Measurements from ENCODE around the gene IGSF6.

The IGSF6 gene

DNA sequence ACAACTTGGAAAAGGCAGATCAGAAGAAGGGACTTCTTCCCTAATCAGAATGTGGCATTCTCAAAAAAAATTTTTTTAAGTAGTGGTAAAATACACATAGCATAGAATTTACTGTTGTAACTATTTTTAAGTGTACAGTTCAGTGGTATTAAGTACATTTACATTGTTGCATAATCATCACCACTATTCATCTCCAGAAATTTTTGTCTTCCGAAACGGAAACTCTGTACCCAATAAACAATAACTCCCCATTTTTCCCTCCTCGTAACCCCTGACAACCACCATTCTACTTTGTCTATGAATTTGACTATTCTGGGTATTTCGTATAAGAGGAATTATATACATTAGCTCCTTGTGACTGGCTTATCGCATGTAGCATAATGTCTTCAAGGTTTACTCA lies 34.1 kb downstream of the IGSF6 start:
- TF ChIP-seq FOXP2 (optimal IDR thresholded peaks at IDR 0.05; ENCODE audit: borderline replicate concordance, extremely low read depth, extremely low read length, insufficient read depth) (no peak), TAF1 (IDR thresholded peaks at IDR 0.05; ENCODE audit: borderline replicate concordance, insufficient read depth, low read length) (no peak), SIN3A (IDR thresholded peaks at IDR 0.05; ENCODE audit: borderline replicate concordance, insufficient read depth, low read length) (no peak), POLR2AphosphoS5 (IDR thresholded peaks at IDR 0.05; ENCODE audit: low read depth, low read length) (no peak)

DNA sequence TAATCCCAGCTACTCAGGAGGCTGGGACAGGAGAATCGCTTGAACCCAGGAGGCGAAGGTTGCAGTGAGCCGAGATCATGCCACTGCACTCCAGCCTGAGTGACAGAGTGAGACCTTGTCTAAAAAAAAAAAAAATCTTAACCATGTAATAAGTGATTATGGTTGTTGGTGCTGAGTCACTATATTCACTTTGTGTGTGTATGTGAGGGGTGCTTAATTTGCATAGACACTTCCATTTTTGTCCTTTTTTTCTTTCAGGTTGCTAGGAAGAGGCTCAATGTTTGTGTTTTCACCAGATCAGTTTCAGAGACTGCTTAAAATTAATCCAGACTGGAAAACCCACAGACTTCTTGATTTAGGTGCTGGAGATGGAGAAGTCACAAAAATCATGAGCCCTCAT lies 34.8 kb downstream of the IGSF6 start:
- no peak for TF ChIP-seq TAF1 (IDR thresholded peaks at IDR 0.05; ENCODE audit: borderline replicate concordance, insufficient read depth, low read length)
- no peak for TF ChIP-seq SIN3A (IDR thresholded peaks at IDR 0.05; ENCODE audit: borderline replicate concordance, insufficient read depth, low read length)
- TF ChIP-seq FOXP2 (optimal IDR thresholded peaks at IDR 0.05; ENCODE audit: borderline replicate concordance, extremely low read depth, extremely low read length, insufficient read depth): no peak
- no peak for TF ChIP-seq POLR2AphosphoS5 (IDR thresholded peaks at IDR 0.05; ENCODE audit: low read depth, low read length)
- TF ChIP-seq, protein P1, sequence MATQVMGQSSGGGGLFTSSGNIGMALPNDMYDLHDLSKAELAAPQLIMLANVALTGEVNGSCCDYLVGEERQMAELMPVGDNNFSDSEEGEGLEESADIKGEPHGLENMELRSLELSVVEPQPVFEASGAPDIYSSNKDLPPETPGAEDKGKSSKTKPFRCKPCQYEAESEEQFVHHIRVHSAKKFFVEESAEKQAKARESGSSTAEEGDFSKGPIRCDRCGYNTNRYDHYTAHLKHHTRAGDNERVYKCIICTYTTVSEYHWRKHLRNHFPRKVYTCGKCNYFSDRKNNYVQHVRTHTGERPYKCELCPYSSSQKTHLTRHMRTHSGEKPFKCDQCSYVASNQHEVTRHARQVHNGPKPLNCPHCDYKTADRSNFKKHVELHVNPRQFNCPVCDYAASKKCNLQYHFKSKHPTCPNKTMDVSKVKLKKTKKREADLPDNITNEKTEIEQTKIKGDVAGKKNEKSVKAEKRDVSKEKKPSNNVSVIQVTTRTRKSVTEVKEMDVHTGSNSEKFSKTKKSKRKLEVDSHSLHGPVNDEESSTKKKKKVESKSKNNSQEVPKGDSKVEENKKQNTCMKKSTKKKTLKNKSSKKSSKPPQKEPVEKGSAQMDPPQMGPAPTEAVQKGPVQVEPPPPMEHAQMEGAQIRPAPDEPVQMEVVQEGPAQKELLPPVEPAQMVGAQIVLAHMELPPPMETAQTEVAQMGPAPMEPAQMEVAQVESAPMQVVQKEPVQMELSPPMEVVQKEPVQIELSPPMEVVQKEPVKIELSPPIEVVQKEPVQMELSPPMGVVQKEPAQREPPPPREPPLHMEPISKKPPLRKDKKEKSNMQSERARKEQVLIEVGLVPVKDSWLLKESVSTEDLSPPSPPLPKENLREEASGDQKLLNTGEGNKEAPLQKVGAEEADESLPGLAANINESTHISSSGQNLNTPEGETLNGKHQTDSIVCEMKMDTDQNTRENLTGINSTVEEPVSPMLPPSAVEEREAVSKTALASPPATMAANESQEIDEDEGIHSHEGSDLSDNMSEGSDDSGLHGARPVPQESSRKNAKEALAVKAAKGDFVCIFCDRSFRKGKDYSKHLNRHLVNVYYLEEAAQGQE (IDR thresholded peaks at IDR 0.05; ENCODE audit: insufficient read depth in 1 of 2, low read depth in 2 of 2, low read length in 2 of 2): no peak

DNA sequence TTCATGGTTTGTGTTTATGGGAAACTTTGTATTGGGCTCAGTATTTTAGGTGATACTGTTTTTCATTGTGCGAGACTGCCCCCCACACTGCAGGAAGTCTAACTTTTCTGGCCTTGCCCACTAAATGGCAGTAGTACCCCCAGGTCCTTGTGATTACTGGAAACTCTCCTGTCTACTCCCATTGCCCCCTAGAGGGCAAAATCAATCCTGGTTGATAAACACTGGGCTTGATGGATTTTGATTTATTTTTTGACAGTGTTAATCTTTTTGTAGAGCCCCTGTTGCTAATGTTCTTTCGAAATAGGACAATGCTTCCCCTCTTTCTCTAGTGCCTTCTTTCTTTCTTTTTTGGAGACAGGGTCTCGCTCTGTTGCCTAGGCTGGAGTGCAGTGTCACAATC lies 37.5 kb downstream of the IGSF6 start:
- TF ChIP-seq SIN3A (IDR thresholded peaks at IDR 0.05; ENCODE audit: borderline replicate concordance, insufficient read depth, low read length): no peak
- no peak for TF ChIP-seq FOXP2 (optimal IDR thresholded peaks at IDR 0.05; ENCODE audit: borderline replicate concordance, extremely low read depth, extremely low read length, insufficient read depth)
- TF ChIP-seq, protein P1 (IDR thresholded peaks at IDR 0.05; ENCODE audit: insufficient read depth in 1 of 2, low read depth in 2 of 2, low read length in 2 of 2): no peak
- no peak for TF ChIP-seq TAF1 (IDR thresholded peaks at IDR 0.05; ENCODE audit: borderline replicate concordance, insufficient read depth, low read length)

DNA sequence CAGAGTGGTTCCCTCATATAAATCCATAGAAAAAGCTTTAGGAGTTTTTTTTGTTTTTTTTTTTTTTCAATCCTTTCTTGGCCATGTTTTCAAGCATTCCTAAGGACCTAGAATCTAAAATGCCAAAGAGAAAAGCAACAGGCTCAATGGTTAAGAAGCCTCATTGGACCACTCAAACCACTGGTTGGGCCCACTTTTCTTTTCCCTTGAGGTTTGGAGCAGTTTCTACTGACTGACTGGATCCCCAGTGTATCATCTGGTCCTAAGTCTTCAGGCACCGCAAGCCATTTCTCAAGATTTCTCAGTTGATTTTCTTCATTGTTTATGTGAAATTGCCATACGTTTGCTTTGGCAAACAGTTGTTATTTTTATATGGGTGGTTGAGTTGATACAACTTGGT lies 38.6 kb downstream of the IGSF6 start:
- TF ChIP-seq SIN3A (IDR thresholded peaks at IDR 0.05; ENCODE audit: borderline replicate concordance, insufficient read depth, low read length): no peak
- TF ChIP-seq POLR2AphosphoS5 (IDR thresholded peaks at IDR 0.05; ENCODE audit: low read depth, low read length): no peak
- TF ChIP-seq, protein P1 (IDR thresholded peaks at IDR 0.05; ENCODE audit: insufficient read depth in 1 of 2, low read depth in 2 of 2, low read length in 2 of 2): no peak
- TF ChIP-seq FOXP2 (optimal IDR thresholded peaks at IDR 0.05; ENCODE audit: borderline replicate concordance, extremely low read depth, extremely low read length, insufficient read depth): no peak
- TF ChIP-seq TAF1 (IDR thresholded peaks at IDR 0.05; ENCODE audit: borderline replicate concordance, insufficient read depth, low read length): no peak

DNA sequence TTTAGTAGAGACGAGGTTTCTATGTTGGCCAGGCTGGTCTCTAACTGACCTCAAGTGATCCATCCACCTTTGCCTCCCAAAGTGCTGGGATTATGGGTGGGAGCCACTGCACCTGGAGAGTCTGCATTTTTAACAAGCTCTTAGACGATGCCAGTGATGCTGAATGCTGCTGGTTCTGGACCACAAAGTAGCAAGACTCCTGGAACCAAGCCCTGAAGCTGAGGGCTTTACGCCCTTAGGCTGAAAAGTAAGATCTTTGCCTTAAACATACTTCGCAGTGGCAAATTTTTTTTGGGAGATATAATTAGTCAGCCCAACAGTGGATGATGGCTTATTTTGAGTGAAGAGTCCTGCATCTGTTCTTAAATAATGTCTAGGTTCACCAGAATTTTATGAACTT lies 39.0 kb downstream of the IGSF6 start:
- TF ChIP-seq FOXP2 (optimal IDR thresholded peaks at IDR 0.05; ENCODE audit: borderline replicate concordance, extremely low read depth, extremely low read length, insufficient read depth) (no peak), SIN3A (IDR thresholded peaks at IDR 0.05; ENCODE audit: borderline replicate concordance, insufficient read depth, low read length) (no peak), TAF1 (IDR thresholded peaks at IDR 0.05; ENCODE audit: borderline replicate concordance, insufficient read depth, low read length) (no peak), POLR2AphosphoS5 (IDR thresholded peaks at IDR 0.05; ENCODE audit: low read depth, low read length) (no peak)
- TF ChIP-seq, protein P1 (IDR thresholded peaks at IDR 0.05; ENCODE audit: insufficient read depth in 1 of 2, low read depth in 2 of 2, low read length in 2 of 2): no peak

All from PFSK-1 (cell line).